T-helper 1 cell treated with Interleukin-12 subunit alpha and Interleukin-12 subunit beta and Interleukin-4 antibody, amounts not matched to agents 30 ng/mL and 1 ng/mL, for 36 hours (primary cell): ENCODE data around the gene C1orf115. TPM values are rescaled to one million over a fixed set of nuclear protein-coding genes. Genes with fewer than 3 reads are reported as not detected.

Experiments used
- total RNA-seq: library from RNA; stranded (reverse); gene quantifications from 2 replicates; pipeline ENCODE4 v1.2.3, GENCODE V29; 2022

Gene C1orf115
- total RNA-seq, 1 donor from 2014 or later, result 0.32 TPM

Other genes with a start within 250 kb of the C1orf115 start
- gene MARK1, start 162.2 kb upstream of the C1orf115 start, total RNA-seq, result not detected in 2 replicates
- not detected in 2 replicates for gene MTARC2, start 58.0 kb downstream of the C1orf115 start, total RNA-seq
- not detected in 2 replicates for gene MTARC1, start 96.5 kb downstream of the C1orf115 start, total RNA-seq
- gene HLX, start 189.1 kb downstream of the C1orf115 start, total RNA-seq, result 5.2 and 6.0 TPM in 2 replicates